ENCODE measurements around the gene PEX3. TPM values are rescaled to one million over a fixed set of nuclear protein-coding genes. Genes with fewer than 3 reads are reported as not detected.

Gene PEX3
- total and polyA plus RNA-seq, 4 donors = 7.4 to 31.0 (median 12.5) TPM

DNA sequence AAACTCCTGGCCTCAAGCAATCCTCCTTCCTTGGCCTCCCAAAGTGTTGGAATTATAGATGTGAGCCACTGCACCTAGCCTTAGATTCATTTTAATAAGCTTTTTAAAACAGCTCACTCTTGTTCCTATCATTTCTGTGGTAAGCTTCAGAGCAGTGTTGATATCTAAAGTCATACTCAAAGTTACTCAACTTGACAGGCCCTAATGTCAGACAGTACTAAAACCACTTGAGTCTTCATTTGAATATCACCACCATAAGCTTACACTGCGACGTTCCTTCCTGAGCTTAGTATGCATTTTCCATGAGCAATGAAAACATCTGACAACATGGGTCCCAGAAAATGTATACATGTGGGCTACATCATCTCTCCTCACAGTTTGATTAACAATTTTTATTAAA lies 54.9 kb downstream of the PEX3 start:
- Histone ChIP-seq H3K4me3 (no peak overlapping the region), H3K27me3 (ENCODE audit: control insufficient read depth in 3 of 3, insufficient read depth in 3 of 3, low read length in 2 of 3) (no peaks in the 10 kb centered on the region), H3K9ac (ENCODE audit: insufficient read depth in 1 of 2, low read length in 2 of 2) (no peak overlapping the region), H3K27ac (ENCODE audit: low read depth in 1 of 2, low read length in 1 of 2) (no peak overlapping the region), H3K4me1 (ENCODE audit: control insufficient read depth in 5 of 5, insufficient read depth in 5 of 5, low read length in 5 of 5) (peaks cover 0 to 5% (median 3%) of the 10 kb centered on the region in 5 donors), H3K9me3 (ENCODE audit: control insufficient read depth in 4 of 4, insufficient read depth in 3 of 4, low read length in 3 of 4) (no peaks in the 10 kb centered on the region), H3K36me3 (ENCODE audit: control insufficient read depth in 4 of 4, insufficient read depth in 4 of 4, low read length in 4 of 4) (peaks cover 10 to 33% (median 15%) of the 10 kb centered on the region in 4 donors)
- 88 to 100% methylated on average over 2 of the region's 2 CpGs for WGBS, 2 donors
- no peak for DNase-seq
- no peak for ATAC-seq (ENCODE audit: insufficient read depth, low FRiP score)
- TF ChIP-seq CTCF (IDR thresholded peaks at IDR 0.05; ENCODE audit: control extremely low read depth, extremely low read depth) = no peak

DNA sequence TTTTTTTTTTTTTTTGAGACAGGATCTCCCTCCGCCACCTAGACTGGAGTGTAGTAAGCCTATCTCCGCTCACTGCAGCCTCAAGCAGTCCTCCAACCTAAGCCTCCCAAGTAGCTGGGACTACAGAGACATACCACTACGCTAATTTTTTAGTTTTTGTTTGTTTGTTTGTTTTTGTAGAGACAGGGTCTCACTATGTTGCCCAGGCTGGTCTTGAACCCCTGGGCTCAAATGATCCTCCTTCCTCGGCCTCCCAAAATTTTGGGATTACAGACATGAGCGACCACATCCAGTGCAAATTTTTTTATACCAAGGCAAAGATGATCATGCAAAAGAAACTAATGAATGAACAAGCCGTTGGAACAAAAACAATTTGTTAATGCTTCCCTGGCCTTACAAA lies 55.6 kb downstream of the PEX3 start:
- 98% methylated on average over 6 of the region's 6 CpGs for WGBS, 2 donors
- Histone ChIP-seq H3K9me3 (ENCODE audit: control insufficient read depth in 4 of 4, insufficient read depth in 3 of 4, low read length in 3 of 4) (no peaks in the 10 kb centered on the region), H3K4me1 (ENCODE audit: control insufficient read depth in 5 of 5, insufficient read depth in 5 of 5, low read length in 5 of 5) (peaks cover 0 to 12% (median 4%) of the 10 kb centered on the region in 5 donors), H3K27ac (ENCODE audit: low read depth in 1 of 2, low read length in 1 of 2) (no peak overlapping the region), H3K9ac (ENCODE audit: insufficient read depth in 1 of 2, low read length in 2 of 2) (no peak overlapping the region), H3K4me3 (no peak overlapping the region), H3K27me3 (ENCODE audit: control insufficient read depth in 3 of 3, insufficient read depth in 3 of 3, low read length in 2 of 3) (no peaks in the 10 kb centered on the region), H3K36me3 (ENCODE audit: control insufficient read depth in 4 of 4, insufficient read depth in 4 of 4, low read length in 4 of 4) (peaks cover 9 to 30% (median 13%) of the 10 kb centered on the region in 4 donors)
- no peak for TF ChIP-seq CTCF (IDR thresholded peaks at IDR 0.05; ENCODE audit: control extremely low read depth, extremely low read depth)
- DNase-seq (no peak), ATAC-seq (ENCODE audit: insufficient read depth, low FRiP score) (no peak)

DNA sequence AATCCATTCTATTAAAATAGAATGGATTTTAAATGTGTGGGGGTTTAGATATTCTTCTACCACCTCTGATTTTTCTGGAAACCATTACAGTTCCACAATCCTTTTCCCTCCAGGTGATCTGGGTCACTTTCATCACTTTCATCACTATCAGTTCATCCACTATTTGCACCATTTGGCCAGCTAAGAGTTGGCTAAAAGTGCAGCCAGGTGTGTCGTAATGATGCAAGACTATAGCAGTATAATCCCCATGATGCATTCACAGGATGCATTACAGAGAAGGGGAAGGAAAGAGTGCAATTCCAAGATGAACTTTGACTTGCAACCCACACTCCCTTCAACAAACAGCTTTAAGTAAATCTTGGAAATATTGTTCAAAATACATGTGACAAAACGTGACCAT lies 56.0 kb downstream of the PEX3 start:
- TF ChIP-seq CTCF (IDR thresholded peaks at IDR 0.05; ENCODE audit: control extremely low read depth, extremely low read depth) = no peak
- Histone ChIP-seq H3K9ac (ENCODE audit: insufficient read depth in 1 of 2, low read length in 2 of 2) (no peak overlapping the region), H3K27me3 (ENCODE audit: control insufficient read depth in 3 of 3, insufficient read depth in 3 of 3, low read length in 2 of 3) (no peaks in the 10 kb centered on the region), H3K27ac (ENCODE audit: low read depth in 1 of 2, low read length in 1 of 2) (no peak overlapping the region), H3K4me1 (ENCODE audit: control insufficient read depth in 5 of 5, insufficient read depth in 5 of 5, low read length in 5 of 5) (peaks cover 0 to 13% (median 4%) of the 10 kb centered on the region in 5 donors), H3K9me3 (ENCODE audit: control insufficient read depth in 4 of 4, insufficient read depth in 3 of 4, low read length in 3 of 4) (no peaks in the 10 kb centered on the region), H3K36me3 (ENCODE audit: control insufficient read depth in 4 of 4, insufficient read depth in 4 of 4, low read length in 4 of 4) (peaks cover 9 to 27% (median 13%) of the 10 kb centered on the region in 4 donors), H3K4me3 (no peak overlapping the region)
- 92 to 94% methylated on average over 2 of the region's 2 CpGs for WGBS, 2 donors
- DNase-seq (no peak), ATAC-seq (ENCODE audit: insufficient read depth, low FRiP score) (no peak)

All from lung (tissue), 12 donors.